IPS-18c (cell line): ENCODE data around the gene DLGAP4.

ENCODE experiments used
- H3K4me3 ChIP-seq: 2 replicates; pipeline ENCODE4 v1.7.0; 2013; ENCODE audit warnings: low read depth, mild to moderate bottlenecking, low read length, moderate library complexity; ENCODE audit not compliant: insufficient read depth
- H3K9me3 ChIP-seq: one replicate; pipeline ENCODE4 v1.6.1; 2013; ENCODE audit warnings: mild to moderate bottlenecking, low read length, moderate library complexity; ENCODE audit not compliant: control insufficient read depth, insufficient read depth

Gene DLGAP4

DNA sequence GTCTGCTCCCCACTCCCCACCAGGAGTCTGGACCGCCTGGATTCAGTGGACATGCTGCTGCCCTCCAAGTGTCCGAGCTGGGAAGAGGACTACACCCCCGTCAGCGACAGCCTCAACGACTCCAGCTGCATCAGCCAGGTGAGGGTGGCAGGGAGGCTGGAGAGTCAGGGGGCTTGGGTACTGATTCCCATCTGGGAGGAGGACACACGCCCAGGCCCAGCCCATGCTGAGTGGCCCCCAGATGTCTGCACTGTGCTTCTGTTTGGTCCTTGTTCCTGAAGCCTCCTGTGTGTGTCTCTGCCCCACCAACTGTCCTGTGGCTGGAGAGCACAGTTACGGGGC is 133.6 kb downstream of the DLGAP4 start:
- Histone ChIP-seq H3K9me3 (no peaks in the 10 kb centered on the region), H3K4me3 (no peak overlapping the region; the same call in 1 of the 2 replicates)

DNA sequence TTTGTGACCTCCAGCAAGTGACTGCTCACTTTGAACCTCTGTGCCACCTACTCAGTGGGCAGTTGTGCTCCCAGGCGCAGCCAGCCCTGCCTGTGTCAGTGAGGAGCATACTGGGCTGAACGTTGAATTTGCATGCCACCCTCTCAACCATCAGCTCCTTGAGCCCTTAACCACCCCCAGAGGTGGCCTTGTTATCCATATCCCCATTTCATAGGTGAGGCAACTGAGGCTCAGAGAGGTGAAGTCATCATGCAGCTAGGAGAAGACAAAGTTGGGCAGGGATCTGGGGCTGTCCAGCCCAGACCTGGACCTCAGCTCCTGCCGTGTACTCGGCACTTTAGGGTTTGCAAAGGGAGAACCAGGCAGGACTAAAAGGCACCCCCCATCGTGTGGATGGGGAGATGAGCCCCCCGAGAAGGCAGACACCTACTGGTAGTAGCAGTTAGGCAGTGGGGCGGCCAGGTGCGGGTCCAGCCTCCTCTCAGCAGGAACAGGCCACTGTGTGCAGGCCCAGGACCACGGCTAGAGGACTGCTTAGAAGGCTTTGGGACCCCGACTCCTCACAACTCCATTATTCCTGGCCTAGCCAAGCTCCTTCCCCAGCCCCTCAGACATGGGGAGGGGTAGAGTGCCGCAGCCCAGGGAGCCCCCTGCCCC is 134.4 kb downstream of the DLGAP4 start:
- Histone ChIP-seq H3K9me3 (no peaks in the 10 kb centered on the region), H3K4me3 (no peak overlapping the region)

DNA sequence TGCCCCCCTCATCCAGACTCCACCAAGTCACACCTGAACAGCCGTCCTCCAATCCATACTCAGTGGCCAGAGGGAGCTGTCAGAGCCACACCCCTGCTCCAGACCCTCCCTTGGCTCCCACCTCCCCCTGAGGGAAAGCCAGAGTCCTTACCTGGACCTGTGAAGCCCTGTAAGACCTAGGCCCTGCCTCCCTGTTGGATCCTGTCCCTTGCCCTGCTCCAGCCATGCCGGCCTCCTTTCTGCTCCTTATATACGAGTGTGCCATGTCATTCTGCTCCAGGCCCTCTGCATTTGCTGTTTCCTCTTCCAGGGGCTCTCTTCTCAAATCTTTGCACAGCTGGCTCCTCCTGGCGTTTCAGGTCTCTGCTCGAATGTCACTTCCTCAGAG is 134.9 kb downstream of the DLGAP4 start:
- Histone ChIP-seq H3K9me3 (no peaks in the 10 kb centered on the region), H3K4me3 (no peak overlapping the region)

DNA sequence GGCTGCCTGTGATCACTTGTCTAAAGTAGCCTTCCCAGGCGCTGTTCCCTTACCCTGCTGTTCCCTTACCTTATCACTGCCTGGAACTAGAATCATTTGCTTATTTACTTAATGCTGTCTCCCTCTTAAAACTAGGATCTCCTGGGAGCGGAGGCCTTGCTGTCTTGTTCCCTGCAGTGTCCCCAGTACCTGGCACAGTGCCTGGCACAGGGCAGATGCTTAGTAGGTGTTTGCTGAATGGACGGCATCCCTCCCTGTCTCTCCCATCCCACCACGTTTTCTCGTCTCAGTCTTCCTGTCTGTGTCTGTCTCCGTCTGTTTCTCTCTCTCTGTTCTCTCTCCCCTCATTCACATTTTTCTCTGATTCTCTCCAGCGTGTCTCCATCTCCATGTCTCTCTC is 135.3 kb downstream of the DLGAP4 start:
- Histone ChIP-seq H3K9me3 (no peaks in the 10 kb centered on the region), H3K4me3 (no peak overlapping the region)

DNA sequence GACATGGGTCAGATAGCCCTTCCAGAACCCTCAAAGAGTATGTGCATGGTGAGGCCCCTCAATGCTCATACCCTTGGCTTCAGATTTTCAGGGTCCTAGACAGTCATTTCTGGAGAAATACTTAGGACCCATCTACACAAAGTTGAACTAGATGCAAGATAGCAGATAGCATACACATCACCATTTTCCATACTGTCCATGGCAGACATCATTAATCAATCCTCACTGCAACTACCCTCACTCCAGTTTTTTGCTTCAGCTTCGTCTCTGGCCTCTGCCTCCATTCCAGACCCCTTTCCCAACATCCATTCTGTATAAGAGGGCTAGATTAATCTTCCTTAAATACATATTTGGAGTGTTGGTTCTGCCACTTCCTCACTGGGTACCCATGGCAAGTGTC is 139.7 kb downstream of the DLGAP4 start:
- H3K4me3 ChIP-seq: no peak overlapping the region
- H3K9me3 ChIP-seq: no peaks in the 10 kb centered on the region

DNA sequence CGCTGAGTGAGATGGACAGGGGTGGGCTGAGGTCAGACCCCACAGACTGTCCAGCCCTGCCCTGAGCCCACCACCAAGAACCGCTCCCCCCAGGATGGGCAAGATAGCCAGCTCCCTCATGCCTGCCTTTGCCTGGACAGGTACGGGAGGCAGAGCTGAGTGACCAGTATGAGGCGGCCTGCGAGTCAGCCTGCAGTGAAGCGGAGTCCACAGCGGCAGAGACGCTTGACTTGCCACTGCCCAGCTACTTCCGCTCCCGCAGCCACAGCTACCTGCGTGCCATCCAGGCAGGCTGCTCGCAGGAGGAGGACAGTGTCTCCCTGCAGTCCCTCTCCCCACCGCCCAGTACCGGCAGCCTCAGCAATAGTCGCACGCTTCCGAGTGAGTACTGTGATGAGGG is 140.4 kb downstream of the DLGAP4 start:
- no peak overlapping the region for H3K4me3 ChIP-seq
- H3K9me3 ChIP-seq: no peaks in the 10 kb centered on the region

DNA sequence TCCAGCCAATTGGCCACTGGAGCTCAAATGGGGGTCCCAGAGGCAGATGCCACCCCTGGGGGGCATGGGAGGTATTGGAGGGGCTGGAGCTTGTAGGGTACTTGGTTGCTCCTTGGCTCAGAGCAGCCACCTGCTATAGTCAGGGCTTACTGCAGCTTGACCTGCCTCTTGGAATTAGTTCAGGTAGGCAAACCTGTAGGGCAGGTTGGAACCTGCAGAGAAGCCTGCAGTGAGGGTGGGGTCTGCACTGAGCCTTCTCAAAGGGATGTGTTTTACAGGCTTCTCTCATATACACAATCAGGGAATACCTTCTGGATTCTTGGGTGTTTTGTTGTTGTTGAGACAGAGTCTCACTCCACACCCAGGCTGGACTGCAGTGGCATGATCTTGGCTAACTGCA is 141.0 kb downstream of the DLGAP4 start:
- Histone ChIP-seq H3K9me3 (no peaks in the 10 kb centered on the region), H3K4me3 (no peak overlapping the region)

DNA sequence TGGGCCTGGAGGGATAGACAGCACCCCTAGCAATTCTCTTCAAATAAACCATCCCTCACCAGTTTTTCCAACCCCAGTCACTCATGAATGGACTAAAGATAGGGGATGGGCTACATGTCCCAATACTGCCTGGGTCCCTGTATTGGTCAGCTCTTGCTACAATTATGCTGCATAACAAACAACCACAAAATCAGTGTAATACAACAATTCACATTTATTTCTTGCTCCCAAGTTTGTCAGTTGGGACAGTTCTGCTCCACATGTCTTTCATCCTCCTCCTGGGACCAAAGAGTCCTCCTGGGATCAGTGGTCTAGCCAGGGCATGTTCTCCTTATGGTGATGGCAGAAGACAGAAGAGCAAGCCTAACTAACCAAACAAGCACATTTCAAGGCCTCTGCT is 143.5 kb downstream of the DLGAP4 start:
- no peaks in the 10 kb centered on the region for H3K9me3 ChIP-seq
- no peak overlapping the region for H3K4me3 ChIP-seq

DNA sequence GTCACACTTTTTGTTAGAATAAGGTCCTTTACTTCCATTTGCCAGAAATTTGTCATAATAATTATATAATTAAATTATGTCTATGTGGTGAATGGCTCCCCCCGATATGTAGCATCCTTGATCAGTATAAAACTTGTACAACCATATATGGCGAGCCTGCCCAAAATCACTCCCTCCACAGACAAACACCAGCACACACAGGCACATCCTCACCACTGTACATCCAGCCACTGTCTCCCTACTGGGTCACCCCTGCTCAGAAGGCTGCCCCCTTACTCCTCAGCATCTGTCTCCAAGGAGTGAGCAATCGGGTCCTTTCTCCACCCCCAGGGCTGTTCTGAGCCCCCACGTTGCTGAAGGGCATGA is 148.2 kb downstream of the DLGAP4 start:
- Histone ChIP-seq H3K9me3 (no peaks in the 10 kb centered on the region), H3K4me3 (no peak overlapping the region; the same call in 1 of the 2 replicates)

DNA sequence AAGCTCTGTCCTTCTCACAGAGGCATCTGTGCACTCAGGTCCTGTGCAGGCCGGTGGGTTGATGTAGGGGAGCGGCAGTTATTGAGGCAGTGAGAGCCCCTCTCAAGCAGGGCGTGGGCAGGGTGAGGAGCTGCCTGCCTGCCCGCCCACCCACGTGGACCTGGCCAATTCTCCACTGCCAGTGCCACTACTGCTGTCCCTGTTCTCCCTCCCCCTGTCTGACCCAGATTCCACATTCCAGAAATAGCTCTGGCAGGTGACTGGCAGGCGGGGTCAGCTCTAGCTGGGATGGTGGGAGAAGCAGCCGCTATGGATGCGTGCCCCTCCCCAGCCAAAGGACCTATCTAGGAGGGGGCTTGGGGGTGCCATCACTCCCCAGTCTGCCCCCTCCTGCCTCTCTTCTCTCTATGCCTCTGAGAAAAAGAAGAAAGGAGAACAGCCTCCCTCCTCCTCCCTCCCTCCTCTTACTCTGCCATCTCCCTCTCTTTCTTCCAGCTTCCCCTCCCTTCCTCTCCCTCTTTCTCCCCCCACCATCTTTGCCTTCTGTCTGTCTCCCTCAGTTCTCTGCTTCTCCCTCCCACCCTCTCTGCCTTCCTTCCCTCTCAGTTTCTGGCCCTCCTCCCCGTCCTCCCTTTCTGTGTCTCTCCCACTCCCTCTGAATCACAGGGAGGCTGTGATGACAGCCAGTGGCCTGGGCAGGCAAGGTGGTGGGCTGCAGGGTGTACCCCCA is 148.7 kb downstream of the DLGAP4 start:
- H3K9me3 ChIP-seq: no peaks in the 10 kb centered on the region
- H3K4me3 ChIP-seq: no peak overlapping the region

DNA sequence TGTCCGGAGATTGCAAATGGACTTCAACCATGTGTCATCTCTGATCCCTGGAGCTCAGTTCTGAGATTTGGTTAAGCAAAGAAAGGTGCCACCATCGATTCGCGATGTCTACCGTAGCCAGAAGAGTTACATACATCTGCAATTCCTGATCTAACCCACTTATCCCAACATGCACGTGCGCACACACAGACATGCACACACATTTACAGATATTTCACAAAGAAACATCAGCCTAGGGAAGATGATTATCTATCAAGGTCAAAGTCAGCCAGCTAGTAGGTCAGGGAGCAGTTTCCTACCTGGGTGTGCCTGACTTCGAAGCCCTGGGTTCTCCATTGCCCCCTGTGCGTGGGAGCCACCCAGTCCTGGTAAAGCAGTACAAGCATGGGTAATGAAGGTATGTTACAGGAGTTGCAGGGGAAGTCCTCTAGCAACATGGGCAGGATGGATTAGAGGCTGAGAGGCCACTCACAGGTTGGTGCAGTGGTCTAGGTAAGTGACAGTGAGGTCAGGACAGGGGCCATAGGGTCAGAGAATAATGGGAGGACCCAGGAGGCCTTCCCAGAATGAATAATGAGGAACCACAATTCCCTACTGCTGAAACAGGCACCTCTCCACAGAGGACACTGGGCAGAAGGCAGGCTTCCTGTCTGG is 150.0 kb downstream of the DLGAP4 start:
- no peak overlapping the region for H3K4me3 ChIP-seq
- H3K9me3 ChIP-seq: no peaks in the 10 kb centered on the region

DNA sequence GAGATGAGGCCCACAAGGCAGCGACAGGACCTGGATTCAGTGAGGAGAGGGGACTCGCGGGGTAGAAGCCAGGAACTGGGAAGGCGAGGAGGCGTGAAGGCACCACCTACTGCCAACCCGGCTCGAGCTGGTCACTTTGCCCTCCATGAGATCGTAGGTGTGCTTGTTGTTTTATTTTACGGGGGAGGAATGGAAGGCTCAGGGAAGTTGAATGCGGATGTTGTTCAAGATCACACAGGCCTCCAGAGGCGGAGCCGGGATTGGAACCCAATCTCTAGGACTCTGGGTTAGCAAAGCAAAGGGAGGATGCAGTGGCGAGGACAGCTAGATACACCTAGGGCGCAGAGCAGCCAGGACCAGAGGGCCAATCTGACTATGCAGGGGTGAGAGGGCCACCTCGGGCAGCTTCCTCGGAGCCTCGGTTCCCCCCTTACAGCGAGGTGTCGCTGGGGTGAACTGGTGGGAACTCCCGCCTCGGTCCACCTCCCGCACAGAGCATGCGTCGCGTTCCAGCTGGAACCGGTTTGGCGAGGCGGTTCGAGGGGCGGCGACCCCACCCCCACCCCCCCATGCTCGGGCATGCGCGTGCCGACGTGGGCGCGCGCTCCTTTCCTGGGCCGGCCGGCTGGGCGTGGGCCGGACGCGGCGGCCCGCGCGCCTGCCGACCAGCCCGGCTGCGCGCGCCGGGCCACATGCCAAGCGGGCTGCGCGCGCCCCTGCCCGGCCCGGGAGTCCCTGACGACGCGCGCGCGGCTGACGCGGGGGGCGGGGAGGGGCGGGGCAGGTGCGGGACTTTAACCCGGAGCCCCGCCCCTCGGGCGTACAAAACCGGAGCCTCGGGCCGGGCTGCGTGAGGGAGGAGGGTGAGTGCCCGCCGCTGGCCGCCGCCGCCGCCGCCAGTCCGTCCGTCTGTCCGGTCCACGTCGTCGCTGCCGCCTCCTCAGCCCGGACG is 154.8 kb downstream of the DLGAP4 start:
- Histone ChIP-seq H3K4me3 (peak overlapping the region; percentile 22; the same call in 1 of the 2 replicates), H3K9me3 (no peaks in the 10 kb centered on the region)

DNA sequence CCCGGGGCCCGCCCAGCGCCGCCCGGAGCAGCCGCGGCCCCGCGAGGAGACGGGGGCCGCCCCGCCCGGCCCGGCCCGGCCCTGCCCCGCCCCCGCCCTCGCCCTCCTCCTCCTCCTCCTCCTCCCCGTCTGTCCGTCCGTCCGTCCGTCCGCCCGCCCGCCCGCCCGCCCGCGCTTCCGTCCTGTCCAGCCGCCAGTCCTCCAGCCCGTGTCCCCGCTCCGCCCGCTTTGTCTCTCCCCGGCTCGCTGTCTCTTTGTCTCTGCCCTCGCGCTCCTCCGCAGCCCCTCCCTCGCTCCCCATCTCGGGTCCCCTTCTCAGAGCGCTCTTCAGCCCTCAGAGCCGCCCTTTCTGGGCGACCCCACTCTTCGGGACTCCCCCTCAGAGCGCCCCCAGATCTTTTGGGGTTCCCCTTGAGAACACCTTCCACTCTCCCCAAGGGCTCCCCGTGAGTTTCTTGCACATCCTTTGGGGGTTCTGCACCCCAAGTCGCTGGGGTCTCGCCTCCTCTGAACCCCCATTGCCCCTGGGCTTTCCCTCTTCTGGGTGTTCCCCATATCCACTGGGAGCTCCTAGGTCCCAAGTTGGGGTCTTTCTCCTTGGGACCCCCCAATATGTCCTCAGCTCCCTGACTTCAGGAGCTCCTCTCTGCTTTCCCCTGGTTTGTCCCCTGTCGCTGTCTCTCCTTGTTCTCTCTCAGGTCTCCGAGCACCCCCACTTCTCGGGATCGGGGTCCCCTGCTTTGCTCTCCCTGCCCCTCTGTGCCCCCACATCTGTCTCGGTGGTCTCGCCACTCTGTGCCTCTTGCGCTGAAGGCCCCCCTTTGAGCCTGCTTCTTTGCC is 155.7 kb downstream of the DLGAP4 start:
- H3K4me3 ChIP-seq: peak overlapping the region; percentile 86
- no peaks in the 10 kb centered on the region for H3K9me3 ChIP-seq

DNA sequence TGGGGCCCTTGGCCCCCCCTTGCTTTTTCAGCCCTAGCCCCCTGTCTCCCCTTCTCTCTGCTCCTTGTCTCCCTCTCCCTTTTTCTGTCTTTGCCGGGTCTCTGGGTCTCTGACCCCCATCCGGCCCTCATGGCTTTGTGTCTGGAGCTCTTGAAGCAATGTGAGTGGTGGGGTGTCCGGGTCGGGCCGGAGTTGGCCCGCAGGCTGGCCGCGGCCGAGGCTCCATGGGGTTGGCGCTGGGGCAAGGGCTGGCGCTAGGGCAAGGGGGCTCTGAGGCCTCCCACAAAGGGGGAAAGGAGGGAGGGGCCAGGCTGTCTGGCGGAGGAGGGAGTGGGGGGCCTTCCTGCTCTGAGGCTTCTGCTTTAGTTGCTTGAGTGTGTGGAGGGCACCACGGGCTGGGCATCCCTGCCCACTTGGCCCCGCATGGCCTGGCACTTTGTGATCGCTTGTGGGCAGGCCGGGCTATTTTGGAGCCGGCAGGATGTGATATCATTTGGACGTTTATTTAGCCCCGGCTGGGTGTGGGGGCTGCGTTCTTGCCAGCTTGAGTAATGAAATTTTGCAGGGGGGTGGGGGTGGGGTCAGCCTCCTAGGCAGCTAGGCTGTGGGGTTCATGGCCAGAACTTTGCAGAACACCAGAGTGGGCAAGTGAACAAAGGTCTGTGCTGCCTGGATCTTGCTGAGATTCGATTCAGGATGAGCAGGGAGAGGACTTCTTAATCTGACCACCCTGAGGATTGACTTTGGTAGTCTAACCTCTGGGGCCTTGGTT is 156.5 kb downstream of the DLGAP4 start:
- H3K9me3 ChIP-seq: no peaks in the 10 kb centered on the region
- H3K4me3 ChIP-seq: peak overlapping the region; percentile 86

DNA sequence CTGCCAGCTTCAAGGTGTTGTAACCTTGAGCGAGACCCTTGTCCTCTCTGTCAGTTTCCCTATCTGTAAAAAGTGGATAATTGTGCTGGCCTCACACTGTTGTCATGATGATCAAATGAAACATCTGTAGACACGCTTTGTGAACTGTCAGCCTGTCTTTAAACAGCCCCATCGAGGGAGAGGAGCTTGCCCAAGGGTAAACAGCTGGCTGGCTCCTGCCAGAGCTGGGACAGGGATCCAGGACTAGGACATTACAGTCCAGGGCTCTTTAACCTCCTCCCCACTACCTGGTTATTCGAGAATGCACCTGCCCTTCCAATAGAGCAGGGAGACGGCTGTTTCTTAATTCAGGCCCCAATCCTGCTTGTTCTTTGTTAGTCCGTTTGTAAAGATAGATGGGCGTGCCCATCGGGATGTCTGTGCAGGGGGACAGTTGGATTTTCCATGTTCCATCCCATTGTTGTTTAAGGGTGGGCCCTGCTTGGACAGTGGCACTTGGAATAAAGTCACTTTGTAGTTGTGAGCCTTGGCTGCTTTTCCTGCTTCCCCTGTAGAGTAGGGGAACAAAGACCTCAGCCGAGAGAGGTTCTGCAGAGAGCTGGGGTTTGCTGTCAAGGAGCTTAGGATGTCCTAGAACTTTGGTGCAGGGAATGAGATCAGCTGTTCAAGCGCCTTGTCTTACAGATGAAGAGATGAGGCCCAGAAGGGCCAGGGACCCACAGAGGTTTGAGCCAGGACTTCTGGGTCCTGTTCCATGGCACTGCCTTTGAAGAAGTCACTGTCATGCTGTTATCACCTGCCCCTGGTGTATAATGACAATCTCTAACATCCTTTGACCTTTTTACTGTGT is 157.3 kb downstream of the DLGAP4 start:
- no peaks in the 10 kb centered on the region for H3K9me3 ChIP-seq
- peak overlapping the region; percentile 86; the same call in 1 of the 2 replicates for H3K4me3 ChIP-seq
